ENCODE measurements around the gene C15orf62.

The C15orf62 gene

GRCh38 chr15:40819048-40819447, 49.3 kb downstream of the C15orf62 start:
- no peak for DNase-seq

DNA sequence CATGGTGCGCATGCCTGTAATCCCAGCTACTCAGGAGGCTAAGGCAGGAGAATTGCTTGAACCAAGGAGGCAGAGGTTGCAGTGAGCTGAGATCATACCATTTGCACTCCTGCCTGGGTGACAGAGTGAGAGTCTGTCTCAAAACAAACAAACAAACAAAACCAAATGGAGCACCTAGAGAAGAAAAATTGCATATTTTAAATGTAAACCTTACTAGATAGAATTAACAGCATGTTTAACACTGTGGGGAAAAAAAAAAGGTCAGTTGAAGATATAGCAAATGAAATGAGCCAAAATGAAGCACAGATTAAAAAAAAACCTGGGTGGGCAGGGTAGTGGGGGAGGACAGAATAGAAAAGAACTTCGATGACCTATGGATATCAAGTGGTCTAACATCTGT, 51.4 kb downstream of the C15orf62 start:
- no peak for DNase-seq
